Airway epithelial cell (primary cell): Measurements from ENCODE around the gene ANKRD17. TPM values are rescaled to one million over a fixed set of nuclear protein-coding genes. Genes with fewer than 3 reads are reported as not detected.

Experiments used
- total RNA-seq: library from RNA; depleted of rRNA; stranded (reverse); fragments of >200 nt; gene quantifications from 2 replicates; pipeline ENCODE4 v1.2.3, GENCODE V29; 2015

Gene ANKRD17, protein sequence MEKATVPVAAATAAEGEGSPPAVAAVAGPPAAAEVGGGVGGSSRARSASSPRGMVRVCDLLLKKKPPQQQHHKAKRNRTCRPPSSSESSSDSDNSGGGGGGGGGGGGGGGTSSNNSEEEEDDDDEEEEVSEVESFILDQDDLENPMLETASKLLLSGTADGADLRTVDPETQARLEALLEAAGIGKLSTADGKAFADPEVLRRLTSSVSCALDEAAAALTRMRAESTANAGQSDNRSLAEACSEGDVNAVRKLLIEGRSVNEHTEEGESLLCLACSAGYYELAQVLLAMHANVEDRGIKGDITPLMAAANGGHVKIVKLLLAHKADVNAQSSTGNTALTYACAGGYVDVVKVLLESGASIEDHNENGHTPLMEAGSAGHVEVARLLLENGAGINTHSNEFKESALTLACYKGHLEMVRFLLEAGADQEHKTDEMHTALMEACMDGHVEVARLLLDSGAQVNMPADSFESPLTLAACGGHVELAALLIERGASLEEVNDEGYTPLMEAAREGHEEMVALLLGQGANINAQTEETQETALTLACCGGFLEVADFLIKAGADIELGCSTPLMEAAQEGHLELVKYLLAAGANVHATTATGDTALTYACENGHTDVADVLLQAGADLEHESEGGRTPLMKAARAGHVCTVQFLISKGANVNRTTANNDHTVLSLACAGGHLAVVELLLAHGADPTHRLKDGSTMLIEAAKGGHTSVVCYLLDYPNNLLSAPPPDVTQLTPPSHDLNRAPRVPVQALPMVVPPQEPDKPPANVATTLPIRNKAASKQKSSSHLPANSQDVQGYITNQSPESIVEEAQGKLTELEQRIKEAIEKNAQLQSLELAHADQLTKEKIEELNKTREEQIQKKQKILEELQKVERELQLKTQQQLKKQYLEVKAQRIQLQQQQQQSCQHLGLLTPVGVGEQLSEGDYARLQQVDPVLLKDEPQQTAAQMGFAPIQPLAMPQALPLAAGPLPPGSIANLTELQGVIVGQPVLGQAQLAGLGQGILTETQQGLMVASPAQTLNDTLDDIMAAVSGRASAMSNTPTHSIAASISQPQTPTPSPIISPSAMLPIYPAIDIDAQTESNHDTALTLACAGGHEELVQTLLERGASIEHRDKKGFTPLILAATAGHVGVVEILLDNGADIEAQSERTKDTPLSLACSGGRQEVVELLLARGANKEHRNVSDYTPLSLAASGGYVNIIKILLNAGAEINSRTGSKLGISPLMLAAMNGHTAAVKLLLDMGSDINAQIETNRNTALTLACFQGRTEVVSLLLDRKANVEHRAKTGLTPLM (N-terminal part only)
- total RNA-seq = 32.2 and 32.9 TPM in 2 replicates

DNA sequence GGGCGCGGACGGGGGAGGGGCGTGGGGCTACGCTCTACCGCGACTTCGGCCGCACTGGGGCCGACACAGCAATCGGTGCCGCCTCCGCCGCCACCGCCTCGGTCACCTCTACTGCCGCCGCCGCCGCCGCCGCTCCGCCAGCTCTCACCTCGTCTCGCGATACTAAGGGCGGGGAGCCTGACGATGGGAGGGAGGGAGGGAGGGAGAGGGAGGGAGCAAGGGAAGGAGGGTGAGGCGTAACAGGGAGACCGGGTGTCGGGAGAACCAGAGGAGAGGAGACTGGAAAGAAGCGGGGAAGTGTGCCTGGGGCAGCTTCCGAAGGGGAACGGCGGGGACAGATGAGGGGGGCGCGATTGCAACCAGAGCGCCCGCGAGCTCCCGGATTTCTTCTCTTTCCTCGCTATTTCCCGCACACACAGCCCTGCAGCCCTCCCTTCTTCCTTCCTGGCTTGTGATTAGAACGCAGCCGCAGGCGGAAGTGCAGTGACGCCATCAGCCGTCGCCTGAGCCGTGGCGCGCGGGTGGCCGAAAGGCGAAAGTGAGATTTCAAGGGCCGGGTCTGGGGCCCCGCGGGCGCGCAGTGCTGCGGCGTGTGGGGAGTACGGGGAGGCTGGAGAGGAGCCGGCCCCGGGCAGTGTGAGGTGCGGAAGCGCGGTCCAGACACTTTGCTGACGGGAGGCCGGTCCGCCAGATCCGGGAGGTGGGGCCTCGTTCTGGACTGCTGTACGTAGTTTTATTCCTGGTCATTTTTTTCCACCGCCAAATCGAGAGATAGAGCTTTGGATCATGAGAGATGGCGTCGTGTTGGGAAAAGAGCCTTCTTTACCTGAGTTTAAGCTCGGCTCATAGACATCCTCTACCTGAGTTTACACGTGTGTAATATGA is at the start of gene ANKRD17:
ANKRD17 (minus strand) TSS at position 113 of the 885 bp plus-strand sequence. CDS start 130 bp downstream, outside the sequence.

DNA sequence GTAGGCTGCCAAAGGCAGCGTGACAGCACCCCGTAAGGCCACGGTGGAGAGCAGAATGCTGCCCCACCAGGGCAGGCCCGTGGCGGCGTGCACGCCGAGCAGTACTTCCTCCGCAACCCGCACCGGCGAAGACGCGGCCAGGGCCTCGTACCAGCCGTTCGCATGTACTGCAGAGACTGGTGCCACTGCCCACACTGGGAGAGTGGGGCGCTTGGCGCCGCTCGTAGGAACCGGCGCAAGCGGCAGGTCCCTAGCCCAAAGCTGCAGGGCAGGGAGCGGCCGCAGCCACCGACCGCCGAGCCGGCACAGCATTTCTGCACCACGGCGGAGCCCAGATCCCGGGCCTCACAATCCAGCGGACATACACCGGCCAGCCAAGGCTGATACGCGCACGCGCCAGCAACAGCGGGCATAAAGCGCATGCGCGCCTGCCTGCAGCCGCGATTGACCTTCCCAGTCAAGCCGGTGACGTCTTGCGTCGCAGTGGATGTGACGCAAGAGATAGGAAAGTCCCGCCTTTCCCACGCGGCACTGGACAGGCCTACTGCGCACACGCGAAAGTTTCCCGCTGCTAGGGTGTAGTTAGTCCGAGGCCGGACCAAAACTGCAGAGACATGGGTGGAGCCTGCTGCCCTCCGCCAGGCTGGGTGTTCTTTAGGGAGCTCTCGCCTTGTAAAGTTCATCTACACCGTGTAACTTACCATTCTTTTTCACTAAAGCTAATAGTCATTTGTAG is 189.1 kb downstream of the ANKRD17 start, which contains the start of gene COX18:
COX18 (minus strand) TSS at position 379 of the 736 bp plus-strand sequence; CDS start at position 312, 67 bp downstream.

Other genes with a start within 250 kb of the ANKRD17 start
- 23.8 and 24.3 TPM in 2 replicates for gene COX18, start 189.1 kb downstream of the ANKRD17 start, total RNA-seq
- gene ALB, start 145.5 kb upstream of the ANKRD17 start, total RNA-seq = 0.65 TPM in 1 of 2 replicates, not detected in the other
- 0.56 TPM in 1 of 2 replicates, not detected in the other for gene AFP, start 177.4 kb upstream of the ANKRD17 start, total RNA-seq
- not detected in 2 replicates for gene AFM, start 222.9 kb upstream of the ANKRD17 start, total RNA-seq